Loucy (cell line): ENCODE results near the gene LMF1.

Source experiments
- H2AFZ ChIP-seq: fragments of 200-600 bp; sonication (generic); 2 replicates; pipeline ENCODE4 v1.6.0; 2016; ENCODE audit warnings: antibody characterized with exemption, mild to moderate bottlenecking, low read length, moderate library complexity
- H3F3A ChIP-seq: fragments of 200-600 bp; 2 replicates; pipeline ENCODE4 v1.6.0; 2016; ENCODE audit warnings: antibody characterized with exemption, low read depth, mild to moderate bottlenecking
- H3K27me3 ChIP-seq: fragments of 200-600 bp; sonication (generic); 2 replicates; pipeline ENCODE4 v1.6.1; 2014; ENCODE audit warnings: low read length, mild to moderate bottlenecking; ENCODE audit not compliant: insufficient read depth, poor library complexity, severe bottlenecking
- H3K36me3 ChIP-seq: fragments of 200-600 bp; sonication (generic); 2 replicates; pipeline ENCODE4 v1.6.1; 2016; ENCODE audit warnings: low read length; ENCODE audit not compliant: insufficient read depth
- H3K4me1 ChIP-seq: fragments of 200-600 bp; sonication (generic); 2 replicates; pipeline ENCODE4 v1.5.1; 2014; ENCODE audit warnings: low read length, mild to moderate bottlenecking; ENCODE audit not compliant: insufficient read depth, poor library complexity, severe bottlenecking
- H3K4me2 ChIP-seq: fragments of 200-600 bp; sonication (generic); 2 replicates; pipeline ENCODE4 v1.6.0; 2014; ENCODE audit warnings: antibody characterized with exemption, low read length, low read depth, mild to moderate bottlenecking; ENCODE audit not compliant: poor library complexity, severe bottlenecking
- H3K4me3 ChIP-seq: fragments of 200-600 bp; sonication (generic); 2 replicates; pipeline ENCODE4 v1.5.1; 2014; ENCODE audit warnings: low read length, mild to moderate bottlenecking, mixed read lengths; ENCODE audit not compliant: poor library complexity, severe bottlenecking
- H3K79me2 ChIP-seq: fragments of 200-600 bp; sonication (generic); 2 replicates; pipeline ENCODE4 v1.6.1; 2014; ENCODE audit warnings: low read length; ENCODE audit not compliant: insufficient read depth
- H3K9ac ChIP-seq: fragments of 200-600 bp; sonication (generic); 2 replicates; pipeline ENCODE4 v1.6.0; 2014; ENCODE audit warnings: mild to moderate bottlenecking, low read depth, low read length, moderate library complexity; ENCODE audit not compliant: poor library complexity, severe bottlenecking
- H3K9me2 ChIP-seq: fragments of 200-600 bp; sonication (generic); replicated peaks from 2 replicates; pipeline ENCODE4 v1.6.1; 2016; ENCODE audit warnings: low read depth, low read length, mixed read lengths
- H3K9me3 ChIP-seq: fragments of 200-600 bp; sonication (generic); 2 replicates; pipeline ENCODE4 v1.6.1; 2014; ENCODE audit warnings: mild to moderate bottlenecking, antibody characterized with exemption, low read length, low read depth; ENCODE audit not compliant: insufficient read depth
- H4K20me1 ChIP-seq: fragments of 200-600 bp; sonication (generic); 2 replicates; pipeline ENCODE4 v1.6.0; 2014; ENCODE audit warnings: antibody characterized with exemption, low read length, mild to moderate bottlenecking; ENCODE audit not compliant: insufficient read depth, poor library complexity, severe bottlenecking
- EZH2phosphoT487 ChIP-seq: fragments of 200-600 bp; IDR thresholded peaks from 2 replicates; pipeline ENCODE4 v1.6.1; 2018; ENCODE audit warnings: antibody characterized with exemption, mild to moderate bottlenecking, moderate library complexity, borderline replicate concordance
- TF ChIP-seq, protein P1 (sequence below): fragments of 200-600 bp; sonication (generic); conservative IDR thresholded peaks from 2 replicates; pipeline ENCODE4 v1.5.1; 2014; ENCODE audit warnings: mild to moderate bottlenecking, antibody characterized with exemption, low read length

The LMF1 gene

DNA sequence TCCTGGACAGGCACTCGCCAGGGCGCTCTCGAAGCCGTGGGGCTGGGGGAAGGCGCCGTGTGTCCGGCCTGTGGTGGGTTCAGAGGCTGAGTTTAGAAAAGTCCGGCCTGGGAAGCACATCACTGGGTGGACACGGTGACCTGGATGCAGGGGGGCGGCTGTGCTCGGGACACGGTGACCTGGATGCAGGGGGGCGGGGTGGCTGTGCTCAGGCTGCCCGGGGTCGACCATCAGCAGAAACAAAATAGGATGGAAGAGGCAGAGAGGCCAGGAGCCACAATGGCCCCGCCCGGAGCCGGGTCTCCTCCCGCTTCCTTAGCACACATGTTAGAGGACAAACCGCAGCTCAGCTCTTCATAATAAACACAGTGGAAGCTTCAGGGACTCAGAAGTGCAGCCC, 127.0 kb downstream of the LMF1 start:
- Histone ChIP-seq H4K20me1 (no peaks in the 10 kb centered on the region), H3K4me3 (no peak overlapping the region), H3F3A (no peaks in the 10 kb centered on the region), H3K36me3 (no peaks in the 10 kb centered on the region), H3K27me3 (no peaks in the 10 kb centered on the region), H3K4me2 (no peak overlapping the region), H3K9ac (no peak overlapping the region), H2AFZ (no peak overlapping the region), H3K9me2 (no peaks in the 10 kb centered on the region), H3K4me1 (no peaks in the 10 kb centered on the region), H3K79me2 (no peaks in the 10 kb centered on the region), H3K9me3 (no peaks in the 10 kb centered on the region; the same call in 1 of the 2 replicates)
- no peak for TF ChIP-seq EZH2phosphoT487
- TF ChIP-seq, protein P1, sequence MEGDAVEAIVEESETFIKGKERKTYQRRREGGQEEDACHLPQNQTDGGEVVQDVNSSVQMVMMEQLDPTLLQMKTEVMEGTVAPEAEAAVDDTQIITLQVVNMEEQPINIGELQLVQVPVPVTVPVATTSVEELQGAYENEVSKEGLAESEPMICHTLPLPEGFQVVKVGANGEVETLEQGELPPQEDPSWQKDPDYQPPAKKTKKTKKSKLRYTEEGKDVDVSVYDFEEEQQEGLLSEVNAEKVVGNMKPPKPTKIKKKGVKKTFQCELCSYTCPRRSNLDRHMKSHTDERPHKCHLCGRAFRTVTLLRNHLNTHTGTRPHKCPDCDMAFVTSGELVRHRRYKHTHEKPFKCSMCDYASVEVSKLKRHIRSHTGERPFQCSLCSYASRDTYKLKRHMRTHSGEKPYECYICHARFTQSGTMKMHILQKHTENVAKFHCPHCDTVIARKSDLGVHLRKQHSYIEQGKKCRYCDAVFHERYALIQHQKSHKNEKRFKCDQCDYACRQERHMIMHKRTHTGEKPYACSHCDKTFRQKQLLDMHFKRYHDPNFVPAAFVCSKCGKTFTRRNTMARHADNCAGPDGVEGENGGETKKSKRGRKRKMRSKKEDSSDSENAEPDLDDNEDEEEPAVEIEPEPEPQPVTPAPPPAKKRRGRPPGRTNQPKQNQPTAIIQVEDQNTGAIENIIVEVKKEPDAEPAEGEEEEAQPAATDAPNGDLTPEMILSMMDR: no peak

- no peaks in the 10 kb centered on the region for H3F3A ChIP-seq
- H2AFZ ChIP-seq: no peak overlapping the region
- no peaks in the 10 kb centered on the region for H3K79me2 ChIP-seq
- no peak overlapping the region for H3K4me2 ChIP-seq
- H3K9me2 ChIP-seq: no peaks in the 10 kb centered on the region
- no peak overlapping the region for H3K9ac ChIP-seq
- no peaks in the 10 kb centered on the region for H4K20me1 ChIP-seq
- no peaks in the 10 kb centered on the region for H3K4me1 ChIP-seq
- no peaks in the 10 kb centered on the region; the same call in 1 of the 2 replicates for H3K9me3 ChIP-seq
- no peaks in the 10 kb centered on the region for H3K36me3 ChIP-seq
- no peaks in the 10 kb centered on the region for H3K27me3 ChIP-seq
- no peak overlapping the region for H3K4me3 ChIP-seq
- no peak for TF ChIP-seq EZH2phosphoT487
- TF ChIP-seq, protein P1: no peak
These were observed 127.8 kb downstream of the LMF1 start for GRCh38 chr16:842711-843560.

DNA sequence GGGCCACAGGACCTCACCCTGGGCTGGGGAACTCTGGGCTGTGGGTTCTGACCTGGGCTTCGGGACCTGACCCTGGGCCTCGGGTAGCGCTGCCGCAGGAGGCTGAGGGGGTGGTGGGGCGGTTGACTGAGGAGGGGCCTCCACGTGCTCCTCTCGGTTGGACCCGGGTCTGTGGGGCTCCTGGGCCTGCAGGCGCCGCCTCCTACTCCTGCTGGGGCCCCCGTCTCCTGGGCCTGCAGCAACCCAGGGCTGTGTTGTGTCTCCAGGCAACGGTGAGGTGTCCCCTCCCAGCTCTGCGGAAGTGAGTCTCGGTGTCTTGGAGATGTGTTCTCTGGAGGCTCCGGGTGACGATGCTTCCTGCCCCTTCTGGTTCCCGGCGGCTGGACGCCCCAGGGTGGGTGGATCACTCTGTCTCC, 128.7 kb downstream of the LMF1 start:
- Histone ChIP-seq H3K9me2 (no peaks in the 10 kb centered on the region), H3K4me1 (no peaks in the 10 kb centered on the region), H3K4me3 (no peak overlapping the region), H4K20me1 (no peaks in the 10 kb centered on the region), H3K79me2 (no peaks in the 10 kb centered on the region), H2AFZ (no peak overlapping the region), H3K9me3 (no peaks in the 10 kb centered on the region; the same call in 1 of the 2 replicates), H3K36me3 (no peaks in the 10 kb centered on the region), H3K9ac (no peak overlapping the region), H3K4me2 (no peak overlapping the region), H3K27me3 (no peaks in the 10 kb centered on the region), H3F3A (no peaks in the 10 kb centered on the region)
- no peak for TF ChIP-seq EZH2phosphoT487
- TF ChIP-seq, protein P1: no peak
